ENCODE data around the gene SNHG17. TPM values are rescaled to one million over a fixed set of nuclear protein-coding genes. Genes with fewer than 3 reads are reported as not detected.

SNHG17 gene
- total and polyA plus RNA-seq, 8 donors: 12.8 to 38.7 (median 17.0) TPM

DNA sequence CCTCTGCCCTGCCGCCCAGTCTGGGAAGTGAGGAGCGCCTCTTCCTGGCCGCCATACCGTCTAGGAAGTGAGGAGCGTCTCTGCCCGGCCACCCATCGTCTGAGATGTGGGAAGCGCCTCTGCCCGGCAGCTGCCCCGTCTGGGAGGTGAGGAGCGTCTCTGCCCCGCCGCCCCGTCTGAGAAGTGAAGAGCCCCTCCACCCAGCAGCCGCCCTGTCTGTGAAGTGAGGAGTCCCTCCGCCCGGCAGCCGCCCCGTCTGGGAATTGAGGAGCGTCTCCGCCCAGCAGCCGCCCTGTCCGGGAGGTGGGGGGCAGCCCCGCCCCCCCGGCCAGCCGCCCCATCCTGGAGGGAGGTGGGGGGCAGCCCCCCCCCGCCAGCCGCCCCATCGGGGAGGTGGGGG, 27.8 kb downstream of the SNHG17 start:
- H3K9me3 ChIP-seq: no peaks in the 10 kb centered on the region
- intact Hi-C loops (cut with DNase I): no loop called here
- no peak overlapping the region for H3K27ac ChIP-seq
- no peaks in the 10 kb centered on the region for H3K27me3 ChIP-seq
- DNase-seq (peak in 1 of 6 donors; percentile 65), FAIRE-seq (no peak), ATAC-seq (no peak)
- TF ChIP-seq, protein P1, sequence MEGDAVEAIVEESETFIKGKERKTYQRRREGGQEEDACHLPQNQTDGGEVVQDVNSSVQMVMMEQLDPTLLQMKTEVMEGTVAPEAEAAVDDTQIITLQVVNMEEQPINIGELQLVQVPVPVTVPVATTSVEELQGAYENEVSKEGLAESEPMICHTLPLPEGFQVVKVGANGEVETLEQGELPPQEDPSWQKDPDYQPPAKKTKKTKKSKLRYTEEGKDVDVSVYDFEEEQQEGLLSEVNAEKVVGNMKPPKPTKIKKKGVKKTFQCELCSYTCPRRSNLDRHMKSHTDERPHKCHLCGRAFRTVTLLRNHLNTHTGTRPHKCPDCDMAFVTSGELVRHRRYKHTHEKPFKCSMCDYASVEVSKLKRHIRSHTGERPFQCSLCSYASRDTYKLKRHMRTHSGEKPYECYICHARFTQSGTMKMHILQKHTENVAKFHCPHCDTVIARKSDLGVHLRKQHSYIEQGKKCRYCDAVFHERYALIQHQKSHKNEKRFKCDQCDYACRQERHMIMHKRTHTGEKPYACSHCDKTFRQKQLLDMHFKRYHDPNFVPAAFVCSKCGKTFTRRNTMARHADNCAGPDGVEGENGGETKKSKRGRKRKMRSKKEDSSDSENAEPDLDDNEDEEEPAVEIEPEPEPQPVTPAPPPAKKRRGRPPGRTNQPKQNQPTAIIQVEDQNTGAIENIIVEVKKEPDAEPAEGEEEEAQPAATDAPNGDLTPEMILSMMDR (IDR thresholded peaks at IDR 0.05): no peak
- no peak overlapping the region for H3K4me3 ChIP-seq
- H3K4me1 ChIP-seq: no peaks in the 10 kb centered on the region
- H3K36me3 ChIP-seq: peaks cover 0 to 4% (median 0%) of the 10 kb centered on the region in 3 donors
- 93 to 96% methylated on average over 24 to 29 of the region's 29 CpGs for WGBS, 2 donors

DNA sequence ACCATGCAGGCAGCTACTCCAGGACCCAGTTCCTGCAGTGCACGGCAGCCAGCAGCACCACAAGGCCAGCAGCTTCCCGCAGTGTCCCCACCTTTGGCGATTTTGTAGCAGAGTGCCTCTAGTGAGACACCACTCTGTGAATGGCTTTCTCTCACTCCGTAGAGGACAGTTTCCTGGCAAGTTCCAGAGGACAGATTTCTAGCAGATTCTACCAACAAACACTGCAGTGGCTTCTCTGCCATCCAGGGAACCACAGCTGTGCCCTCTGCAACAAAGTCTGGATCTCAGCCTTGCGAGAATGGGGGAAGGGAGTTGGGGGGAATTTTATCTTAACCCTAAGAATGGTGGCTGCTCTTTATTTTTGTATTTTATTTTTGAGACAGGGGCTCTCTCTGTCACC, 28.7 kb downstream of the SNHG17 start:
- no peak for ATAC-seq
- Histone ChIP-seq H3K4me3 (no peak overlapping the region), H3K36me3 (peaks cover 0 to under 1% (median 0%) of the 10 kb centered on the region in 3 donors), H3K27me3 (no peaks in the 10 kb centered on the region), H3K4me1 (no peaks in the 10 kb centered on the region), H3K27ac (no peak overlapping the region), H3K9me3 (no peaks in the 10 kb centered on the region)
- intact Hi-C loops (cut with DNase I): no loop called here
- FAIRE-seq: no peak
- TF ChIP-seq, protein P1 (IDR thresholded peaks at IDR 0.05): no peak
- WGBS, 2 donors: 84 to 92% methylated on average over 5 of the region's 5 CpGs
- no peak for DNase-seq

DNA sequence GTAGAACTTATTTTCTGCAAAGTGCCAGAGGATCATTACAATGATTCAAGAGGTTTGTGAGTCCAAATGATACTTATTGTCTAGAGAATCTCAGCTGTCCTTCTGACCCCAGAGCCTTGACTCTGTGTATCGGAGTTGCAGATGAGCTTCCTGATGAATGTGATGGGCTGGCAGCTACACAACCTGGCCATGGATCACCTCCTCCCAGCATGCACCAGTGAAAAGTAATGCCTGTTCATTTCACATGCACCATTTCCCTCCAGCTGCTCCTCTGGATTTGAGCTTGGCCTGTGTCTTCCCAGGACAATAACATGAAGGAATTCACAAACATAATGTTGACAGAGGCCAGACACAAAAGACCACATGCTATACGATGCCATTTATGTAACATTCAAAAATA, 30.0 kb downstream of the SNHG17 start:
- TF ChIP-seq, protein P1 (IDR thresholded peaks at IDR 0.05): no peak
- no peak overlapping the region for H3K27ac ChIP-seq
- H3K9me3 ChIP-seq: no peaks in the 10 kb centered on the region
- FAIRE-seq: no peak
- no peak for DNase-seq
- intact Hi-C loops (cut with DNase I): no loop called here
- H3K36me3 ChIP-seq: no peaks in the 10 kb centered on the region
- 74 to 77% methylated on average over 2 of the region's 2 CpGs for WGBS, 2 donors
- H3K4me1 ChIP-seq: no peaks in the 10 kb centered on the region
- H3K4me3 ChIP-seq: no peak overlapping the region
- no peak for ATAC-seq
- no peaks in the 10 kb centered on the region for H3K27me3 ChIP-seq

- H3K27me3 ChIP-seq: no peaks in the 10 kb centered on the region
- no peak overlapping the region for H3K27ac ChIP-seq
- FAIRE-seq: no peak
- intact Hi-C loops (cut with DNase I): no loop called here
- no peaks in the 10 kb centered on the region for H3K36me3 ChIP-seq
- TF ChIP-seq, protein P1 (IDR thresholded peaks at IDR 0.05): no peak
- H3K4me3 ChIP-seq: no peak overlapping the region
- H3K9me3 ChIP-seq: no peaks in the 10 kb centered on the region
- no peak for DNase-seq
- H3K4me1 ChIP-seq: no peaks in the 10 kb centered on the region
- no peak for ATAC-seq
Measured at GRCh38 chr20:38404016-38404415, 31.1 kb downstream of the SNHG17 start.

- intact Hi-C loops (cut with DNase I): no loop called here
- FAIRE-seq (no peak), ATAC-seq (no peak), DNase-seq (no peak)
- H3K27me3 ChIP-seq: no peaks in the 10 kb centered on the region
- H3K4me3 ChIP-seq: no peak overlapping the region
- no peaks in the 10 kb centered on the region for H3K9me3 ChIP-seq
- no peaks in the 10 kb centered on the region for H3K36me3 ChIP-seq
- TF ChIP-seq, protein P1 (IDR thresholded peaks at IDR 0.05): no peak
- H3K27ac ChIP-seq: no peak overlapping the region
- 76 to 83% methylated on average over 8 of the region's 8 CpGs for WGBS, 2 donors
- no peaks in the 10 kb centered on the region for H3K4me1 ChIP-seq
Measured at GRCh38 chr20:38402816-38403215, 32.3 kb downstream of the SNHG17 start.

Data from pancreas (tissue), 10 donors.